Tibial nerve (tissue), 4 donors: ENCODE results near the gene MRPL17. TPM values are rescaled to one million over a fixed set of nuclear protein-coding genes. Genes with fewer than 3 reads are reported as not detected.
"Not testable (repeated sequence)": the region's sequence is repeated elsewhere in the genome, so short reads cannot be mapped to it uniquely, and the experiment has no call there.

Experiments
- DNase-seq, 2 donors: peaks; one replicate each; pipeline ENCODE4 v3.0.0-alpha.2; 2019; ENCODE audit warnings: low spot score in 2 of 2
- H3K27ac ChIP-seq, 4 donors: fragments of 200-600 bp; sonication (generic) in 3 of 4; one replicate each; pipeline ENCODE4 v1.5.1; 2017 to 2019; ENCODE audit warnings: mild to moderate bottlenecking in 1 of 4
- H3K27me3 ChIP-seq, 2 donors: fragments of 200-600 bp; sonication (generic) in 1 of 2; one replicate each; pipeline versions ENCODE4 v1.5.1 to v1.6.0; 2017 to 2019
- H3K36me3 ChIP-seq, 3 donors: fragments of 200-600 bp; sonication (generic); one replicate each; pipeline ENCODE4 v1.5.1; 2018 to 2019
- H3K4me1 ChIP-seq, 4 donors: fragments of 200-600 bp; sonication (generic) in 3 of 4; one replicate each; pipeline ENCODE4 v1.5.1; 2017 to 2019
- H3K4me3 ChIP-seq, 4 donors: fragments of 200-600 bp; sonication (generic) in 3 of 4; one replicate each; pipeline ENCODE4 v1.5.1; 2017 to 2019; ENCODE audit warnings: mild to moderate bottlenecking in 1 of 4, moderate library complexity in 1 of 4
- H3K9me3 ChIP-seq, 4 donors: fragments of 200-600 bp; sonication (generic) in 3 of 4; one replicate each; pipeline ENCODE4 v1.5.1; 2017 to 2019
- CTCF ChIP-seq, 5 experiments: fragments of 200-600 bp in 3 of 5; fragments of 450-650 bp in 2 of 5; sonication (generic) in 3 of 5; IDR thresholded peaks; one replicate each; pipeline ENCODE4 v1.5.1; 2016 to 2019; ENCODE audit warnings: antibody characterized with exemption in 5 of 5, mild to moderate bottlenecking in 3 of 5, moderate library complexity in 2 of 5
- EP300 ChIP-seq, 2 donors: sonication (generic); formaldehyde crosslinking; IDR thresholded peaks; one replicate each; pipeline ENCODE4 v1.6.1; 2017; ENCODE audit warnings: antibody characterized with exemption in 2 of 2, mild to moderate bottlenecking in 1 of 2
- POLR2A ChIP-seq, 2 donors: fragments of 450-650 bp; IDR thresholded peaks; one replicate each; pipeline ENCODE4 v1.6.1; 2017; ENCODE audit warnings: antibody characterized with exemption in 2 of 2, mild to moderate bottlenecking in 2 of 2, moderate library complexity in 2 of 2
- WGBS, 2 donors: methylation state at CpG; one replicate each; pipeline ENCODE4 v1.1.5; 2018; 5-methylcytosine and 5-hydroxymethylcytosine counted together
- total RNA-seq, 4 donors: library from RNA; depleted of rRNA; stranded (reverse); fragments of >200 nt; gene quantifications; one replicate each; pipeline ENCODE4 v1.1.0, GENCODE V29; 2016

The MRPL17 gene
- total RNA-seq, 4 donors from 2014 or later, result 17.3 to 24.6 (median 21.6) TPM

GRCh38 chr11:6721343-6721742 lies 38.2 kb upstream of the MRPL17 start:
- H3K4me1 ChIP-seq, result peaks cover 0 to 4% (median 1%) of the 10 kb centered on the region in 4 donors
- DNase-seq, result no peak
- no peaks in the 10 kb centered on the region for H3K9me3 ChIP-seq
- no peak for TF ChIP-seq POLR2A (IDR thresholded peaks at IDR 0.05)
- no peak for TF ChIP-seq EP300 (IDR thresholded peaks at IDR 0.05)
- TF ChIP-seq CTCF (IDR thresholded peaks at IDR 0.05), result no peak
- H3K27me3 ChIP-seq, result no peaks in the 10 kb centered on the region
- no peak overlapping the region for H3K27ac ChIP-seq
- 83 to 100% methylated on average over 1 of the region's 1 CpG for WGBS, 2 donors
- H3K4me3 ChIP-seq, result no peak overlapping the region
- no peaks in the 10 kb centered on the region for H3K36me3 ChIP-seq

GRCh38 chr11:6719576-6719975 lies 36.4 kb upstream of the MRPL17 start:
- no peaks in the 10 kb centered on the region for H3K36me3 ChIP-seq
- peaks cover 0 to 3% (median 0%) of the 10 kb centered on the region in 4 donors for H3K4me1 ChIP-seq
- TF ChIP-seq POLR2A (IDR thresholded peaks at IDR 0.05) (no peak), CTCF (IDR thresholded peaks at IDR 0.05) (no peak), EP300 (IDR thresholded peaks at IDR 0.05) (no peak)
- no peaks in the 10 kb centered on the region for H3K9me3 ChIP-seq
- DNase-seq, result no peak
- no peaks in the 10 kb centered on the region for H3K27me3 ChIP-seq
- 46 to 74% methylated on average over 1 of the region's 1 CpG for WGBS, 2 donors
- no peak overlapping the region for H3K27ac ChIP-seq
- no peak overlapping the region for H3K4me3 ChIP-seq

- Histone ChIP-seq H3K9me3 (no peaks in the 10 kb centered on the region), H3K36me3 (no peaks in the 10 kb centered on the region), H3K27ac (no peak overlapping the region), H3K4me1 (peaks cover 0 to 3% (median 0%) of the 10 kb centered on the region in 4 donors), H3K4me3 (no peak overlapping the region), H3K27me3 (no peaks in the 10 kb centered on the region)
- WGBS, 2 donors, result 86 to 96% methylated on average over 3 of the region's 3 CpGs
- TF ChIP-seq POLR2A (IDR thresholded peaks at IDR 0.05) (no peak), CTCF (IDR thresholded peaks at IDR 0.05) (no peak), EP300 (IDR thresholded peaks at IDR 0.05) (no peak)
- DNase-seq, result no peak
Measured at GRCh38 chr11:6717426-6717825, 34.3 kb upstream of the MRPL17 start.

DNA sequence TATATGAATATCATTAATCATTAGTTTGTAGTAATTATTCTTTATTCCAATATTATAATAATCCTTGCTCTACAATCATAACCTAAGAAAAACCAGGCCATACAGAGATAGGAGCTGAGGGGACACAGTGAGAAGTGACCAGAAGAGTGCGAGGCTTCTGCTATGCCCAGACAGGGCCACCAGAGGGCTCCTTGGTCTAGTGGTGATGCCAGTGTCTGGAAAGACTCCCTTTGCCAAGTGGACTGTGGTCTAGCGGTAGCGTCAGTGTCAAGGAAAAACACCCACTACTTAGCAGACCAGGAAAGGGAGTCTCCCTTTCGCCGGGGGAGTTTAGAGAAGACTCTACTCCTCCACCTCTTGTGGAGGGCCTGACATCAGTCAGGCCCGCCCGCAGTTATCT lies 28.4 kb upstream of the MRPL17 start:
- not testable (repeated sequence) for H3K4me3 ChIP-seq, H3K27ac ChIP-seq, H3K4me1 ChIP-seq, DNase-seq, H3K36me3 ChIP-seq, H3K27me3 ChIP-seq, H3K9me3 ChIP-seq
- 87 to 95% methylated on average over 7 of the region's 7 CpGs for WGBS, 2 donors
- peak in 3 of 5 experiments; percentile 11 to 17 (median 12) for TF ChIP-seq CTCF (IDR thresholded peaks at IDR 0.05)

DNA sequence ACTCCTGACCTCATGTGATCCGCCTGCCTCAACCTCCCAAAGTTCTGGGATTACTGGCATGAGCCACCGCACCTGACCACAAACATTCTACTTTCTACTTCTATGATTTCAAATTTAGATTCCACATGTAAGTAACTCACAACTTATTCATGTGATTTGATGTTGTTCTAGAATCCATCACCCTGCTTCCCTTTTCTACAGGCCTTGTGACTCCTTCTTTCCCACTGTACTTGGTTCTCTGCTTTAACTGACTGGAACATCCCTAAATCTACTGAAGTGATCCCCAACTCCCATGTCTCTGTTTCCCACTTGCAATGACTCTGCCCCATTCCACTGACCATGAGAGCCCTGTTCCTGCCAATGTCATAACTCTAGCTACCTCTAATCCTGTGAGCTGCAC lies 25.7 kb upstream of the MRPL17 start:
- H3K27ac ChIP-seq, result no peak overlapping the region

More for the DNA sequence above, 25.7 kb upstream of the MRPL17 start:
- TF ChIP-seq POLR2A (IDR thresholded peaks at IDR 0.05) (no peak), CTCF (IDR thresholded peaks at IDR 0.05) (no peak), EP300 (IDR thresholded peaks at IDR 0.05) (no peak)
- WGBS, 2 donors, result 95 to 100% methylated on average over 2 of the region's 2 CpGs
- Histone ChIP-seq H3K27me3 (no peaks in the 10 kb centered on the region), H3K4me1 (peaks cover 0 to 7% (median 0%) of the 10 kb centered on the region in 4 donors), H3K36me3 (no peaks in the 10 kb centered on the region), H3K9me3 (no peaks in the 10 kb centered on the region), H3K4me3 (no peak overlapping the region)
- no peak for DNase-seq
